Tibial nerve (tissue), 3 donors: ENCODE data around the gene CFAP161.

ENCODE experiments used
- POLR2A ChIP-seq, 2 donors: fragments of 450-650 bp; IDR thresholded peaks; one replicate each; pipeline ENCODE4 v1.6.1; 2017; ENCODE audit warnings: antibody characterized with exemption in 2 of 2, mild to moderate bottlenecking in 2 of 2, moderate library complexity in 2 of 2
- TF ChIP-seq, protein P1 (sequence below), 5 experiments: fragments of 200-600 bp in 3 of 5; fragments of 450-650 bp in 2 of 5; sonication (generic) in 3 of 5; IDR thresholded peaks; one replicate each; pipeline ENCODE4 v1.5.1; 2016 to 2019; ENCODE audit warnings: antibody characterized with exemption in 5 of 5, mild to moderate bottlenecking in 3 of 5, moderate library complexity in 2 of 5

DNA sequence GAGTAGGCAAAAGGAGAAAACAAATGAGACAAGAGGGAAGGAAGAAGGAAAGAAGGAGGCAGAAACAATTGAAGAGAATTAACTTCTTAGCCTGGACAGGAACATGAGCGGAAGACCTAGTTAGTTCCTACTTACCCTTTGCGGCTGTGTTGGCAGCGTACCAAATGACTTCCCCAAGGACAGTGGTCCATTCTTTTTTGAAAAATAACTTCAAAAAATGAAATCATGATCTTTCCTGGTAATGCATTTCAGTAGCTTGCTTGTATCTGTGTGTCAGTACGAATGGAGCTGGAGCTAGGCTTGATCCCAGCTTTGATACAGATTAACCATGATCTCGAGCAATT lies 41.5 kb upstream of the CFAP161 start:
- TF ChIP-seq, protein P1, sequence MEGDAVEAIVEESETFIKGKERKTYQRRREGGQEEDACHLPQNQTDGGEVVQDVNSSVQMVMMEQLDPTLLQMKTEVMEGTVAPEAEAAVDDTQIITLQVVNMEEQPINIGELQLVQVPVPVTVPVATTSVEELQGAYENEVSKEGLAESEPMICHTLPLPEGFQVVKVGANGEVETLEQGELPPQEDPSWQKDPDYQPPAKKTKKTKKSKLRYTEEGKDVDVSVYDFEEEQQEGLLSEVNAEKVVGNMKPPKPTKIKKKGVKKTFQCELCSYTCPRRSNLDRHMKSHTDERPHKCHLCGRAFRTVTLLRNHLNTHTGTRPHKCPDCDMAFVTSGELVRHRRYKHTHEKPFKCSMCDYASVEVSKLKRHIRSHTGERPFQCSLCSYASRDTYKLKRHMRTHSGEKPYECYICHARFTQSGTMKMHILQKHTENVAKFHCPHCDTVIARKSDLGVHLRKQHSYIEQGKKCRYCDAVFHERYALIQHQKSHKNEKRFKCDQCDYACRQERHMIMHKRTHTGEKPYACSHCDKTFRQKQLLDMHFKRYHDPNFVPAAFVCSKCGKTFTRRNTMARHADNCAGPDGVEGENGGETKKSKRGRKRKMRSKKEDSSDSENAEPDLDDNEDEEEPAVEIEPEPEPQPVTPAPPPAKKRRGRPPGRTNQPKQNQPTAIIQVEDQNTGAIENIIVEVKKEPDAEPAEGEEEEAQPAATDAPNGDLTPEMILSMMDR (IDR thresholded peaks at IDR 0.05) = no peak
- no peak for TF ChIP-seq POLR2A (IDR thresholded peaks at IDR 0.05)
